ENCODE data around the gene MINAR2.
A peak's percentile ranks its signal among the peaks of the same experiment; 100 is the strongest.

The MINAR2 gene

DNA sequence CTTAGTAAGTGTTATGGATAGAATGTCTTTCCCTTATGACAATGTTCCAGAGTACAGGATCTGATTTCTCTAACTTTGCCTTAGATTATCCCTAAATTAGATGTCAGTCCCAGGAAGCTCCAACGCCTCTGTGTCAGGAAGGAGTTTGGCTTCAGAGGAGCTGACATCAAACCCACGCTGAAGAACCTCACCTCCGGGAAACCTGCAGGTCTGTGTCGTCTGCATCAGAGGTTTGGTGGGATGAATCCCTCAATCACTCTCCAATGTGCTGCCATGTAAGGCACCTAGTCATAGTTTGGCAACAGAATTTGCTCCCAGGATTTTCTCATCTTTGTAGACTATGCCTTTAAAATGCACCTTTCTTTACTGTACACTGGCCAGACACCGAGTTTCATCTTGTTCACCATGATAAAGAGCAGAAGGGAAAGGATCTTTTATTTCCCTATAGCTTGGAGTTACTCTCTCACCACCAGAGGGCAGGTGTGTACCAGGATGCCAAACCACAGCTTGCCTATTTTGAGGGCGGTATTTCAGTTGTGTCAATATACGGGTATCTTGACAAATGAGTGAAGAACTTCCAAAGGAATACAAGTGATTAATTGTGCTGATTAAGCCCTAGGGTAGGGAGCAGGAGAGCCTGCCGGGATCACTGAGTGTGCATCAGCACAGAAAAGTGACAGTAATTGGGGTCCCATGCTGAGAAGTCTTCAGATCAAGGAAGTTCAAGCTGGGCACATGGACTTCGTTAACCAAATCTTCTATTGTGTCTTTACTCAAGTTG lies 23.4 kb downstream of the MINAR2 start:
- DNase-seq (ENCODE audit: low read depth): peak; percentile 50

- DNase-seq (ENCODE audit: low read depth): no peak
Measured at GRCh38 chr5:129773376-129773775, 25.5 kb downstream of the MINAR2 start.

- DNase-seq (ENCODE audit: low read depth): no peak
Measured at GRCh38 chr5:129781594-129781993, 33.7 kb downstream of the MINAR2 start.

GRCh38 chr5:129803403-129803802 lies 55.5 kb downstream of the MINAR2 start:
- no peak for DNase-seq (ENCODE audit: low read depth)

DNA sequence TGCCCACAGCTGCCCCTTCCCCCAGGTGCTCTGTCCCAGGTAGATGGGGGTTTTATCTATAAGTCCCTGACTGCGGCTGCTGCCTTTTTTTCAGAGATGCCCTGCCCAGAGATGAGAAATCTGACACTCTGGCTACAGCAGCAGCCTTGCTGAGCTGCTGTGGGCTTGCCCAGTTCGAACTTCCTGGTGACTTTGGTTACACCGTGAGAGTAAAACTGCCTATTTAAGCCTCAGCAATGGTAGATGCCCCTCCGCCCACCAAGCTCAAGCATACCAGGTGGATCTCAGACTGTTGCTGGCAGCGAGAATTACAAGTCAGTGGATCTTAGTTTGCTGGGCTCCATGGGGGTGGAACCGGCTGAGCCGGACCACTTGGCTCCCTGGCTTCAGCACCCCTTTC lies 56.8 kb downstream of the MINAR2 start:
- DNase-seq (ENCODE audit: low read depth): no peak

- no peak for DNase-seq (ENCODE audit: low read depth)
Measured at GRCh38 chr5:129807162-129807814, 59.4 kb downstream of the MINAR2 start.

Data from iris pigment epithelial cell (primary cell).